ENCODE measurements around the gene MMP2.
A peak's percentile ranks its signal among the peaks of the same experiment; 100 is the strongest.

MMP2 gene

GRCh38 chr16:55506083-55506482 lies 27.1 kb downstream of the MMP2 start:
- no peak overlapping the region for H3K4me3 ChIP-seq
- no peak overlapping the region for H3K27ac ChIP-seq

- no peak overlapping the region for H3K4me3 ChIP-seq
- H3K27ac ChIP-seq: no peak overlapping the region
These were observed 27.7 kb downstream of the MMP2 start for GRCh38 chr16:55506708-55507107.

DNA sequence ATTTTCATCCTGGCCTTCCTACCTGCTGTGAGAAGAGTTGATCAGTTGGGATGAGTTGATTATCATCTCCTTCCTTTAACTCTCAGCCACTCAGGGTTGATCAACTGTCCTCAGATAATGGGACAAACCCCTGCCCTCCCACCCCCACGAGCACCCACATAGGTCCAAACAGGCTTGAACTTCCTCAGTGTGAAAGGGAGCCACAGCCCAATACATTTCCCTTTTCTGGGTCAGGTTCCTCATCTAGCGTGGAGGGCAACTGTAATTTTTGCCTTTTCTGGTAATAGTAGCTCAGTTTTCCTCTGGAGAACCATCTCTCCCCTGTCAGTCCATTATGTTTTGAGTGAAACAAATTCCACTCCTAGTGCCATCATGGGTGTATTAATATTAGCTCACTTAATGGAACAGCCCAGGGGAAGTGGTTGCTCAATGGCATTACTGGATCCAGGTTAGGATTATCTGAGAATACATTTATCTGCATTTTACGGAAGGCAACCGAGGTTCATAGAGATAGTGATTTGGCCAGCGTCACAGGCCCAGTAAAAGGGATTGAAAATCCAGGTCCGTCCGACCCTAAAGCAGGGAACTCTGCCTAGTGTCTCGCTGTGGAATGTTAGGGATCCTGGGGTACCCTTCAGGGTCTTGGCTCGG lies 29.4 kb downstream of the MMP2 start:
- peak overlapping the region in 5 of 7 experiments; percentile 50 to 72 (median 62) for H3K4me3 ChIP-seq
- H3K27ac ChIP-seq: peak overlapping the region in 13 of 21 experiments; percentile 5 to 90 (median 75)

DNA sequence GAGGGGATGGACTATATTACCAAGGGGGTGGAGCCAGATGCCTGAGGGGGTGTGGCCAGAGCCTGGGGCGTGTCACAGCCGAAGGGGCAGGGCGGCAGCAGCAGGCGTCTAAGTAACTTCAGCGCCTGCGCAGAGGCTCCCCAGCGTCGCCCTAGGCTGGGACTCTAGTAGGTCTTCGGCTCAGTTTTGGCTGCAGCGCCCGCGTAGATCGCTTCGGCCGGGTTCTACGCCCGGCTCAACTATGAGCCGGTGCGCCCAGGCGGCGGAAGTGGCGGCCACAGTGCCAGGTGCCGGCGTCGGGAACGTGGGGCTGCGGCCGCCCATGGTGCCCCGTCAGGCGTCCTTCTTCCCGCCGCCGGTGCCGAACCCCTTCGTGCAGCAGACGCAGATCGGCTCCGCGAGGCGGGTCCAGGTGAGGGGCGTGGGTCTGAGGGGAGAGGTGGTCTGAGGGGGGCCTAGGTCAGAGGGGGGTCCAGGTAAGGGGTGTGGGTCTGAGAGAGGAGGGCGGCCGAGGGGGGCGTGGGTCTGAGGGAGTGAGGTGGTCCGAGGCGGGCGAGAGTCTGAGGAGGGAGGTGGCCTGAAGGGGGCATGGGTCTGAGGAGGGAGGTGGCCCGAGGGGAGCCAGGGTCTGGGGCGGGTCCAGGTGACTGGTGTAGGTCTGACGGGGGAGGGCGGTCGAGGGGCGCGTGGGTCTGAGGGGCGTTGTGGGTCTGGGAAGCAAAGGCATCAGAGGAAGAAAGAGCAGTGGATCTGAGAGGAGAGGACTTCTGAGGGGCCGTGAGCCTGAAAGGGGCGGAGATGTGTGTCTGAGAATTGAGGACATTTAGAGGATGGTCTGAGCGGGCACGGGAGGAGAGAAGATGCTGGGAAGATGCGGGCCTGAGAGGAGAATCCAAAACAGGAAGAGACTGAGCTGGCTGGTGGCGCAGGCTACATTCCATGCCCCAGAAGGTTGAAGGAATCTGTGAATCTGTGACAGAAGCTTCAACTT lies 30.2 kb downstream of the MMP2 start, which contains the start of gene LPCAT2:
Gene LPCAT2, plus strand, starts transcription at position 132 of the 991 bp plus-strand sequence. Its CDS starts 110 bp downstream, at position 242.
- Histone ChIP-seq H3K4me3 (peak within 1 kb of the TSS; percentile 50 to 72 (median 53)), H3K27ac (peak within 1 kb of the TSS; percentile 16 to 90 (median 75))

- H3K4me3 ChIP-seq: peak overlapping the region in 6 of 7 experiments; percentile 50 to 72 (median 58)
These were observed 31.3 kb downstream of the MMP2 start for GRCh38 chr16:55510185-55510805.

DNA sequence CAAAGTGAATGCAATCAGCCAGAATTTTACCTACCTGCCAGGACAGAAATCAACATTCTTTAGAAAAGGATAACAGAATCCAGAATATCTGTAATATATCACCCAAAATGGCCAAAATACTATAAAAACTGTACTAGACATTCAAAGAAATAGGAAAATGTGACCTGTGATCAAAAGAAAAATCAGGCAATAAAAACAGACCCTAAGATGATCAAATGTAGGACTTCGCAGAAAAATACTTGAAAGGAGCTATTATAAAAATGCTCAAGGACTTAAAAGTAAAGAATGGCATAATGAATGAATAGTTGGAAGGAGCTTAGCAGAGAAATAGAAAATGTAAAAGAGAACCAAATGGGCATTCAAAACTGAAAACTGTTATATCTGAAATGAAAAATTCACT lies 33.9 kb downstream of the MMP2 start:
- no peak overlapping the region for H3K4me3 ChIP-seq
- H3K27ac ChIP-seq: no peak overlapping the region

More at GRCh38 chr16:55510185-55510805, 31.3 kb downstream of the MMP2 start:
- peak overlapping the region in 9 of 21 experiments; percentile 64 to 90 (median 82) for H3K27ac ChIP-seq

DNA sequence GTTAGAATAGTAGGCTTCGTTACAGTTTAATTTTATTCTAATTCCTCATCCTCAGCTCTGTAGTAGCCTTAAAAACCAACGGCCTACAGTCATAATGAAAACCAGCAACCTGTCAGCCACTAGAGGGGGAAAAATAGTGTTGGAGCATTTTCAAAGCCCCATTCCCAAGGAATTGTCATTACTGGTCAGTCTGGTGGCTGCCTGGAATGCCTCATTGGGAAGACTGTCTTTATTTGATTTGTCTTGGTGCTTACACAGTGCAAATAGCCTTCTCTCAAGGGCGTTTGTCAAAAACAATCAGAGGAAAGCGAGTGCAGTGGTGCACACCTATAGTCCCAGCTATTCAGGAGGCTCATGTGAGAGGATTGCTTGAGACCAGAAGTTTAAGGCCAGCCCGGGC lies 34.6 kb downstream of the MMP2 start:
- Histone ChIP-seq H3K4me3 (no peak overlapping the region), H3K27ac (no peak overlapping the region)

GRCh38 chr16:55515111-55515510 lies 36.1 kb downstream of the MMP2 start:
- H3K4me3 ChIP-seq: no peak overlapping the region
- H3K27ac ChIP-seq: no peak overlapping the region

DNA sequence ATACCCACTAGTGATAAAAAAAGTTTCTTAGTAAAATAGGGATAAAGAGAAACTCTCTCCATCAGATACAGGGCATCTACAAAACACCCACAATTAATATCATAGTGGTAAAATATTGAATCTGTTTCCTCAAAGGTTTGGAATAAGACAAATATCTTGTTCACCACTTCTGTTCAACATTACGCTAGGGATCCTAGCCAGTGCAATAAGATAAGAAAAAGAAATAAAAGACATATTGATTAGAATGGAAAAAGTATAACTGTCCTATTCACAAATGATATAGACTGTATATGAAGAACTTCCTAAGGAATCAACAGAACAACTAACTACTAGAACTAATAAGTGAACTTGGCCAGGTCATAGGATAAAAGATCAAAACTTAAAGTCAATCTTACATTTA lies 42.8 kb downstream of the MMP2 start:
- no peak overlapping the region for H3K27ac ChIP-seq
- no peak overlapping the region for H3K4me3 ChIP-seq

- Histone ChIP-seq H3K4me3 (no peak overlapping the region), H3K27ac (peak overlapping the region in 2 of 21 experiments; percentile 22 to 26)
These were observed 47.4 kb downstream of the MMP2 start for GRCh38 chr16:55526441-55526840.

GRCh38 chr16:55527885-55528284 lies 48.9 kb downstream of the MMP2 start:
- H3K4me3 ChIP-seq: no peak overlapping the region

GRCh38 chr16:55529018-55529417 lies 50.0 kb downstream of the MMP2 start:
- Histone ChIP-seq H3K4me3 (no peak overlapping the region), H3K27ac (no peak overlapping the region)

More at GRCh38 chr16:55527885-55528284, 48.9 kb downstream of the MMP2 start:
- peak overlapping the region in 1 of 21 experiments; percentile 26 for H3K27ac ChIP-seq

DNA sequence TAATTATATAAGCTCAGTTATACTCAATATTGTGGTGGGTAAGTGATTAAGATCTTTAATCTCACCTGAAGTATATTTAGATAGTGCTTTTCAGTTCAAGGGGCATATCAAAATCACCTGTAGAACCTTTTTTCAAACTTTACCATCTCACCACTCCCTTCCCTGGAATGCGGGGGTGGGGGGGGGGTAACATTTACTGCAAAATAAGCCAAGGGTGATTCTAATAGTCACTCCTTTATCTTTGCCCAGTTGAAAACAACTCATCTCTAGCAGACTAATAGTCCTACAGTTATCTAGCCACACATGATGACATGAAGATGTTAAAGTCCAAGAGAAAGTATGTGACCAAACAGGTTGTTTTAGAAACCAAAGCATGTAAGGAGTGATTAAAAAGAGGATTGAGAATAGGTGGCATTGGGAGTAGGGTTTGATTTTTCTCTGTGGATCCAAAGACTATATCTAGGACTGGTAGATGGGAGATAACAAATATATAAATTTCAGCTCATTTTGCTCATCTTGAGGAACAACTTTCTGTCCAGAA lies 51.4 kb downstream of the MMP2 start:
- Histone ChIP-seq H3K27ac (no peak overlapping the region), H3K4me3 (no peak overlapping the region)

GRCh38 chr16:55532227-55532626 lies 53.2 kb downstream of the MMP2 start:
- Histone ChIP-seq H3K27ac (no peak overlapping the region), H3K4me3 (no peak overlapping the region)

DNA sequence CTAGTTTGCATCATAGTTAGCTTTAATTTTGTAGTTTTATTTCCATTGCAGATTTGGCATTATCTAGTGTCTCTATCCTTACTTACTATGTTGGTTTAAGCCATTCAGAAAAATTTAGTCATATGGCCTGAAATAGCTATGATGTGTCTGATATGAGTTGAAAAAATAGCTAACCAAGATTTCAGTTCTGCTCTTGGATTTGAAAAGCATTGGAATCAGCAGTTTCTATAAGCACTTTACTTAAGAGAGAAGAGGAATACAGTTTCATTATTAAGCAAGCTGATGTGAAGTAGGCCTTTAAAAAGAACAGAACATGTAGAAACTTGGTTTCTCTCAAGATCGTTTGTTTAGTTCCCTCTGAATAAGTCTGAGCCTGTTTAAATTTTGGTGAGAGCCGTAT lies 55.8 kb downstream of the MMP2 start:
- no peak overlapping the region for H3K27ac ChIP-seq
- no peak overlapping the region for H3K4me3 ChIP-seq

DNA sequence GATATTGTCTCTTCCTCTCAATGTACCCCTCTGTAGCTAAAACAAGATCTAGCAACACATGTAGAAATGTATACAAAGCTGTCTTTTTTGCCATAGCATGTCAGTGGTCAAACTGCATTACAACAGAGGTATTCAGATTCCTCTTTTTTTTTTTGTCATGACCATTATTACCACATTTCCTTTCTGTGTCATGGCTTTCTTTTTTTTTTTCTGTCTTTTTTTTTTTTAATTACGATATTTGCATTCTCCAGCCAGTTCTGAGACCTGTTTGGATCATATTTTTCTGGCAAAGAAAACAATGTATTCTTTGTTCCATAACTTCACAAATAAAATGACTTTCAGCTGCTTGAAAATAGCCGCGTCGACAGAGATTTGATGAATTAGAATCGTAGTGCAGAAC lies 60.1 kb downstream of the MMP2 start:
- Histone ChIP-seq H3K4me3 (no peak overlapping the region), H3K27ac (no peak overlapping the region)

GRCh38 chr16:55539488-55539887 lies 60.5 kb downstream of the MMP2 start:
- H3K27ac ChIP-seq: no peak overlapping the region

DNA sequence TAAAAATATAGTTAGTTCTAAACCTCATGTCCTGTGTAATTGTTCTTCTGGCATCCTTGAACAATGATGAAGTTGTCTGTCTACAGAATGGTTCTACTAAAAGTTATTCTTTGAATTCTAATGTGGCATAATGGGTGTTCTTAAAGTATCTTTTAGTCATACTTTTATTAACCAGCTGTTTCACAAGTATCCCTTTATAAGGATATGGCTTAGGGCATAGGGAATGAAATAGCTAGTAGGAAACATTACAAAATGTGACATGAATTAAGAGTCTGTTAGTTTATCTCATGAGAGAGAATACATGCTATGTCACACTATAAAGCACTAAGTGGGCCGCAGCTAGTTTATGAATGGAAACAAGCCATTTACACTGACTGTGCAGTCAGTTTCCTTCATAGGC lies 61.2 kb downstream of the MMP2 start:
- H3K27ac ChIP-seq: no peak overlapping the region
- no peak overlapping the region for H3K4me3 ChIP-seq

More at GRCh38 chr16:55539488-55539887, 60.5 kb downstream of the MMP2 start:
- H3K4me3 ChIP-seq: no peak overlapping the region

GRCh38 chr16:55542459-55543082 lies 63.6 kb downstream of the MMP2 start:
- Histone ChIP-seq H3K27ac (no peak overlapping the region), H3K4me3 (no peak overlapping the region)
